ENCODE data around the gene GNG2. TPM values are rescaled to one million over a fixed set of nuclear protein-coding genes. Genes with fewer than 3 reads are reported as not detected.

GNG2 gene
- total and polyA plus RNA-seq, 2 of the 8 experiments (the other 6 are each of a cell fraction or from before 2014, with no cell fraction given) = 8.2 to 17.9 TPM

- no peaks in the 10 kb centered on the region for H4K20me1 ChIP-seq (replicated peaks in 1 of 2; ENCODE audit: control insufficient read depth in 1 of 2, insufficient read depth in 2 of 2, low read length in 2 of 2)
- no peaks in the 10 kb centered on the region for H3K79me1 ChIP-seq (ENCODE audit: low read depth, low read length)
- no peak overlapping the region for H3K14ac ChIP-seq (ENCODE audit: insufficient read length)
- H3K27me3 ChIP-seq (replicated peaks in 1 of 4; ENCODE audit: control insufficient read depth in 3 of 4, extremely low read depth in 1 of 4, insufficient read depth in 3 of 4, low read length in 3 of 4) = no peaks in the 10 kb centered on the region
- H4K5ac ChIP-seq (ENCODE audit: insufficient read length, low read depth, low read length) = no peak overlapping the region
- no peak for FAIRE-seq
- no peak for DNase-seq (ENCODE audit: low read depth in 1 of 2, low spot score in 2 of 2)
- TF ChIP-seq SRF (IDR thresholded peaks at IDR 0.05; ENCODE audit: low read depth, low read length) = no peak
- no peak for TF ChIP-seq SP4 (IDR thresholded peaks at IDR 0.05; ENCODE audit: low read length)
- TF ChIP-seq JUND (IDR thresholded peaks at IDR 0.05; ENCODE audit: low read length) = no peak
- no peak for TF ChIP-seq CHD1 (IDR thresholded peaks at IDR 0.05; ENCODE audit: low read depth, low read length)
- no peak overlapping the region for H3K27ac ChIP-seq (ENCODE audit: low read depth, low read length)
- H3K9ac ChIP-seq (replicated peaks in 1 of 4; ENCODE audit: extremely low read depth in 1 of 4, low read depth in 3 of 4, low read length in 3 of 4) = no peak overlapping the region
- H3K23ac ChIP-seq (ENCODE audit: insufficient read length) = no peak overlapping the region
- CTCF ChIA-PET (ENCODE audit: partially characterized antibody) = interaction anchor here (0.9 to 1.7 kb wide), 2 partner anchors 13 to 21 kb away, joined by 3 to 5 read pairs; no protein-coding TSS in a partner anchor
- 92% methylated on average over 10 of the region's 10 CpGs; no CpG with 5 or more reads in 1 of the 2 experiments for WGBS, 2 experiments (ENCODE audit: extremely low coverage in 1 of 2, insufficient coverage in 1 of 2, insufficient read length in 1 of 2, insufficient replicate concordance in 2 of 2, low coverage in 1 of 2, low lambda C conversion rate in 2 of 2, missing lambda C conversion rate in 1 of 2)
- H3K79me2 ChIP-seq (ENCODE audit: control insufficient read depth in 1 of 2, insufficient read depth in 2 of 2, low read length in 2 of 2) = no peaks in the 10 kb centered on the region
- no peaks in the 10 kb centered on the region for H3K9me3 ChIP-seq (ENCODE audit: insufficient read depth in 2 of 2, low read depth in 1 of 2, low read length in 1 of 2)
- H3K36me3 ChIP-seq (ENCODE audit: control insufficient read depth in 2 of 4, insufficient read depth in 4 of 4, low read length in 3 of 4) = no peaks in the 10 kb centered on the region
- no peak overlapping the region for H2BK12ac ChIP-seq (ENCODE audit: low read depth, low read length)
- no peak overlapping the region for H2BK20ac ChIP-seq (ENCODE audit: low read length)
- H2AFZ ChIP-seq (ENCODE audit: low read length) = no peak overlapping the region
- H2BK120ac ChIP-seq (replicated peaks; ENCODE audit: low read depth, low read length) = no peak overlapping the region
- no peaks in the 10 kb centered on the region; the same call in 1 of the 2 replicates for H3K23me2 ChIP-seq (ENCODE audit: low read depth, low read length)
- no peak overlapping the region for H4K8ac ChIP-seq (ENCODE audit: extremely low read depth, insufficient read depth, low read length)
- no peak overlapping the region for H2BK5ac ChIP-seq (ENCODE audit: low read depth, low read length)
- no peak overlapping the region for H3K56ac ChIP-seq (replicated peaks; ENCODE audit: insufficient read length, low read depth, low read length)
- H3K4me1 ChIP-seq (replicated peaks in 1 of 4; ENCODE audit: control insufficient read depth in 3 of 4, insufficient read depth in 4 of 4, low read length in 3 of 4) = peaks cover 0 to 8% (median 0%) of the 10 kb centered on the region in 4 experiments; a peak in 1 of 7 replicates
- H2AK5ac ChIP-seq (ENCODE audit: low read depth, low read length) = no peak overlapping the region
- no peak overlapping the region for H3K4ac ChIP-seq (replicated peaks; ENCODE audit: insufficient read length, low read depth, low read length)
- no peak overlapping the region for H3K4me2 ChIP-seq (ENCODE audit: insufficient read depth in 1 of 2, low read depth in 2 of 2, low read length in 2 of 2)
- H3K18ac ChIP-seq (ENCODE audit: extremely low read depth, low read length) = no peak overlapping the region
- no peak overlapping the region for H2BK15ac ChIP-seq (ENCODE audit: low read length)
- H3K4me3 ChIP-seq (ENCODE audit: extremely low read depth in 1 of 4, insufficient read depth in 2 of 4, low read depth in 3 of 4, low read length in 4 of 4) = no peak overlapping the region
- H4K91ac ChIP-seq (replicated peaks; ENCODE audit: insufficient read length, low read length) = no peak overlapping the region
- POLR2A ChIA-PET (ENCODE audit: partially characterized antibody) = no interaction called here
Measured at GRCh38 chr14:51939755-51940301, 79.4 kb downstream of the GNG2 start.
